DLD1 (cell line): ENCODE data around the gene SYVN1.

Source experiments
- in situ Hi-C: cut with HindIII; loops from 2 replicates; pipeline ENCODE4 v1.10.0; 2017; ENCODE audit warnings: low sequenced_read_pairs

The SYVN1 gene

GRCh38 chr11:65090628-65091027, 43.7 kb downstream of the SYVN1 start:
- in situ Hi-C loops: no loop called here

GRCh38 chr11:65089621-65090020, 44.7 kb downstream of the SYVN1 start:
- in situ Hi-C loops: no loop called here

GRCh38 chr11:65087827-65088226, 46.5 kb downstream of the SYVN1 start:
- in situ Hi-C loops: no loop called here

- in situ Hi-C loops: no loop called here
These were observed 47.1 kb downstream of the SYVN1 start for GRCh38 chr11:65087216-65087615.

GRCh38 chr11:65086809-65087208, 47.5 kb downstream of the SYVN1 start:
- in situ Hi-C loops: no loop called here

GRCh38 chr11:65085446-65085845, 48.9 kb downstream of the SYVN1 start:
- in situ Hi-C loops: no loop called here

- in situ Hi-C loops: no loop called here
These were observed 49.5 kb downstream of the SYVN1 start for GRCh38 chr11:65084598-65085375.

- in situ Hi-C loops: no loop called here
These were observed 50.3 kb downstream of the SYVN1 start, which contains the start of the genes CDCA5 and ZFPL1 for GRCh38 chr11:65083834-65084597. Gene CDCA5, minus strand, starts transcription at chr11:65084040. Its CDS starts 62 bp downstream, at chr11:65083978. Gene ZFPL1, plus strand, starts transcription at chr11:65084222. Its CDS starts 477 bp downstream, at chr11:65084699.

- in situ Hi-C loops: no loop called here
These were observed 51.0 kb downstream of the SYVN1 start for GRCh38 chr11:65083134-65083833.

GRCh38 chr11:65078786-65079342, 55.5 kb downstream of the SYVN1 start:
- in situ Hi-C loops: no loop called here

- in situ Hi-C loops: no loop called here
These were observed 56.2 kb downstream of the SYVN1 start for GRCh38 chr11:65078151-65078550.

GRCh38 chr11:65077451-65077850, 56.9 kb downstream of the SYVN1 start:
- in situ Hi-C loops: no loop called here
